ENCODE data around the gene TMEM18.

Gene TMEM18

GRCh38 chr2:719734-720133 is 42.5 kb upstream of the TMEM18 start:
- Histone ChIP-seq H3K4me3 (replicated peaks; ENCODE audit: low read depth, low read length) (no peak overlapping the region), H3K36me3 (ENCODE audit: control insufficient read depth, insufficient read depth, low read length) (no peaks in the 10 kb centered on the region), H3K27me3 (replicated peaks; ENCODE audit: control insufficient read depth, insufficient read depth, low read length) (no peaks in the 10 kb centered on the region)
- DNase-seq (ENCODE audit: extremely low read depth, insufficient read length) = no peak
- TF ChIP-seq CTCF (IDR thresholded peaks at IDR 0.05; ENCODE audit: insufficient read depth, low read length, poor library complexity, severe bottlenecking) = no peak

- no peak overlapping the region for H3K4me3 ChIP-seq (replicated peaks; ENCODE audit: low read depth, low read length)
- no peaks in the 10 kb centered on the region for H3K36me3 ChIP-seq (ENCODE audit: control insufficient read depth, insufficient read depth, low read length)
- no peak for DNase-seq (ENCODE audit: extremely low read depth, insufficient read length)
- H3K27me3 ChIP-seq (replicated peaks; ENCODE audit: control insufficient read depth, insufficient read depth, low read length) = no peaks in the 10 kb centered on the region
- TF ChIP-seq CTCF (IDR thresholded peaks at IDR 0.05; ENCODE audit: insufficient read depth, low read length, poor library complexity, severe bottlenecking) = no peak
Measured at GRCh38 chr2:719191-719590, 42.0 kb upstream of the TMEM18 start.

DNA sequence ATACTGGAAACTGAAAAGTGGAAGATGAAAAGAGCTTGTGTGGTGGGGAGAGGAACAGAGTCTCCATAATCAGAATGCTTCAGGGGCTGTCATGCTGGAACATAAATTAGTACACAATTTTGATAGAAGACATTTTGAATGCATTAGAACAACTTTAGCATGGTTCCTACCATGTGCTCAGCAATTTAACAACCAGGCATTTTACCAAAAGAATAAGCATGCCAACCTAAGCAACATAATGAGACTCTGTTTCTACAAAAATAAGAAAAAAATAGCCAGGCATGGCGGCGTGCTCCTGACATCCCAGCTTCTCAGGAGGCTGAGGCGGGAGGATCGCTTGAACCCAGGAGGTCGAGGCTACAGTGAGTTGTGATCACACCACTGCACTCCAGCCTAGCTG is 40.5 kb upstream of the TMEM18 start:
- H3K4me3 ChIP-seq (replicated peaks; ENCODE audit: low read depth, low read length) = no peak overlapping the region

DNA sequence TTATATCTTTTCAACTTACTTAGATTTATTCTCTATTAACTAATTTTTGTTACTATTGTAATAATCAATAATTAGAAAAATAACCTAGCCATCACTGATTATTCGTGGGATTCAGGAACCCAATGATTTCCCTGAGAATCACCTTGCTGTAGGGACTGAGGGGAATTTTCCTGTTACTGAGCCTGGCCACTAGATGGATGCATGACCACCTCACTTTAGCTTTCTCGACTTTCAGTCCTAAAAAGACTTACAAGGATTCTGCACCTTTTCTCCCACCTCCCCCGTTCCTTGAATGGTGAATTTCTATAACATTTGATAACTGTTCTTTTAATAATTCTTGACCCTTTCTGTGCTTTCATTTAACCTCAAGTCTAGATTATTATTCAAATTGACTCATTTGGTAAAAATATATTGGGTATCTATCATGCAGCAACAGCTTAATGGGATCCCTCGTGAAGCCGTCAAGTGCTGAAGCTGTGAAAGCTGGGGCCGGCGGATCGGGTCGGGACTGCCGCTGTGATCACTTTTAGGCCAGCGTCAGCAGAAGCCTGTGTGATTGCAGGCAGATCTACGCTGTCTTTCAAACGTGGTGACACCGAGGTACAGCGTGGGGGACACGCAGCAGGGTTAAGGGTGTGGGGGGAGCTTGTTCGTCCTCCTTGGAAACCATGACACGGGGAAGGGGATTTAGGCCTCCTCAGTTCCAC is 38.8 kb upstream of the TMEM18 start:
- DNase-seq (ENCODE audit: extremely low read depth, insufficient read length) = no peak
- Histone ChIP-seq H3K4me3 (replicated peaks; ENCODE audit: low read depth, low read length) (no peak overlapping the region), H3K36me3 (ENCODE audit: control insufficient read depth, insufficient read depth, low read length) (no peaks in the 10 kb centered on the region)

More for the DNA sequence above, 40.5 kb upstream of the TMEM18 start:
- no peak for DNase-seq (ENCODE audit: extremely low read depth, insufficient read length)
- Histone ChIP-seq H3K27me3 (replicated peaks; ENCODE audit: control insufficient read depth, insufficient read depth, low read length) (no peaks in the 10 kb centered on the region), H3K36me3 (ENCODE audit: control insufficient read depth, insufficient read depth, low read length) (no peaks in the 10 kb centered on the region)
- no peak for TF ChIP-seq CTCF (IDR thresholded peaks at IDR 0.05; ENCODE audit: insufficient read depth, low read length, poor library complexity, severe bottlenecking)

DNA sequence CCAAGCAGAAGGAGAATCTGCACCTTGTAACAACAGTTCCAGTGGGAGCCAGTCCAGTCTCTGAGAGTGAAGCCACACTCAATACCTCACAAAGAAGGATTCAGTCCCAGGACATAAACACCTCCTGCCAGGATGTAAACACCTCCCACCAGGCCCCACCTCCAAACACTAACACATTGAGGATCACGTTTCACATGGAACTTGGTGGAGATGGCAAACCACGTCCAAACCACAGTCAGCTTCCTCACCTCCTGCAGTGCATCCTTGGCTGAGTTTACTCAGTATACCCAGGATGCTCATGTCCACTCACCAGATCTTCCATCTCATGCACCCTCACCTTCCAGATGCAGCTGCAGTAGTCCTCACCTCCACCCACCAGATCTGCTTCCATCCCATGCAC is 37.8 kb upstream of the TMEM18 start:
- TF ChIP-seq CTCF (IDR thresholded peaks at IDR 0.05; ENCODE audit: insufficient read depth, low read length, poor library complexity, severe bottlenecking) = no peak
- no peak for DNase-seq (ENCODE audit: extremely low read depth, insufficient read length)
- no peaks in the 10 kb centered on the region for H3K36me3 ChIP-seq (ENCODE audit: control insufficient read depth, insufficient read depth, low read length)
- H3K4me3 ChIP-seq (replicated peaks; ENCODE audit: low read depth, low read length) = no peak overlapping the region
- H3K27me3 ChIP-seq (replicated peaks; ENCODE audit: control insufficient read depth, insufficient read depth, low read length) = no peaks in the 10 kb centered on the region

More for the DNA sequence above, 38.8 kb upstream of the TMEM18 start:
- H3K27me3 ChIP-seq (replicated peaks; ENCODE audit: control insufficient read depth, insufficient read depth, low read length) = no peaks in the 10 kb centered on the region
- TF ChIP-seq CTCF (IDR thresholded peaks at IDR 0.05; ENCODE audit: insufficient read depth, low read length, poor library complexity, severe bottlenecking) = no peak
